CD14-positive monocyte (primary cell): ENCODE results near the gene ZNF385D. TPM values are rescaled to one million over a fixed set of nuclear protein-coding genes. Genes with fewer than 3 reads are reported as not detected.

Experiments
- DNase-seq, 3 donors: peaks; one replicate each; pipeline ENCODE4 v3.0.0-alpha.2; 2011 to 2022
- H2AFZ ChIP-seq: 2 replicates; pipeline ENCODE4 v1.6.0; 2012; ENCODE audit warnings: mild to moderate bottlenecking, low read depth, low read length, inconsistent platforms; ENCODE audit not compliant: insufficient read depth, poor library complexity, severe bottlenecking
- H3K27ac ChIP-seq, 2 donors: 1 replicate in 1 of 2; 2 replicates in 1 of 2; pipeline ENCODE4 v1.5.1; 2012 to 2013; ENCODE audit warnings: low read length in 2 of 2, control low read depth in 1 of 2, inconsistent platforms in 1 of 2, low read depth in 1 of 2, mild to moderate bottlenecking in 1 of 2
- H3K27me3 ChIP-seq, 2 donors: one replicate each; pipeline versions ENCODE4 v1.6.0 to v1.6.1; 2011 to 2013; ENCODE audit warnings: low read length in 2 of 2; ENCODE audit not compliant: control insufficient read depth in 2 of 2, insufficient read depth in 2 of 2
- H3K36me3 ChIP-seq, 2 donors: replicated peaks in 1 of 2; 1 replicate in 1 of 2; 2 replicates in 1 of 2; pipeline versions ENCODE4 v1.5.1 to v1.6.1; 2012 to 2013; ENCODE audit warnings: low read length in 2 of 2, control low read depth in 1 of 2, inconsistent platforms in 1 of 2, mild to moderate bottlenecking in 1 of 2; ENCODE audit not compliant: insufficient read depth in 2 of 2, control insufficient read depth in 1 of 2
- H3K4me1 ChIP-seq, 2 donors: 1 replicate in 1 of 2; 2 replicates in 1 of 2; pipeline versions ENCODE4 v1.5.1 to v1.6.1; 2012 to 2013; ENCODE audit warnings: low read length in 2 of 2, control low read depth in 1 of 2, inconsistent platforms in 1 of 2, mild to moderate bottlenecking in 1 of 2, moderate library complexity in 1 of 2; ENCODE audit not compliant: insufficient read depth in 2 of 2, control insufficient read depth in 1 of 2
- H3K4me2 ChIP-seq: replicated peaks from 2 replicates; pipeline ENCODE3; 2012; ENCODE audit warnings: low read length, moderate library complexity, mild to moderate bottlenecking; ENCODE audit not compliant: poor library complexity, severe bottlenecking; ENCODE audit errors: extremely low read depth
- H3K4me3 ChIP-seq, 3 experiments: fragments of 200-600 bp in 1 of 3; sonication (generic) in 1 of 3; replicated peaks in 1 of 3; 1 replicate in 2 of 3; 2 replicates in 1 of 3; pipeline ENCODE4 v1.5.1; 2011 to 2013; ENCODE audit warnings: low read length in 3 of 3, mild to moderate bottlenecking in 3 of 3, control low read depth in 2 of 3, low read depth in 2 of 3, inconsistent platforms in 1 of 3, moderate library complexity in 1 of 3
- H3K79me2 ChIP-seq: 2 replicates; pipeline ENCODE4 v1.6.0; 2012; ENCODE audit warnings: mild to moderate bottlenecking, control low read depth, inconsistent platforms, low read length, moderate library complexity; ENCODE audit not compliant: insufficient read depth
- H3K9ac ChIP-seq: 2 replicates; pipeline ENCODE4 v1.6.0; 2017; ENCODE audit warnings: low read length, mild to moderate bottlenecking; ENCODE audit not compliant: insufficient read depth, poor library complexity, severe bottlenecking
- H3K9me3 ChIP-seq, 2 donors: replicated peaks in 1 of 2; 1 replicate in 1 of 2; 2 replicates in 1 of 2; pipeline versions ENCODE4 v1.5.1 to v1.6.1; 2012 to 2013; ENCODE audit warnings: low read length in 2 of 2, control low read depth in 1 of 2; ENCODE audit not compliant: control insufficient read depth in 1 of 2, insufficient read depth in 1 of 2
- H4K20me1 ChIP-seq: 2 replicates; pipeline ENCODE4 v1.6.0; 2012; ENCODE audit warnings: mild to moderate bottlenecking, low read length, control low read depth, moderate library complexity; ENCODE audit not compliant: insufficient read depth
- H3K27ac Mint-ChIP-seq, 7 donors: one replicate each; pipeline ENCODE4 v1.8.0; 2020; ENCODE audit warnings: mild to moderate bottlenecking in 7 of 7, mixed read lengths in 7 of 7, moderate library complexity in 6 of 7, inconsistent platforms in 2 of 7
- H3K27me3 Mint-ChIP-seq, 3 donors: one replicate each; pipeline ENCODE4 v1.8.0; 2021 to 2022; ENCODE audit warnings: low read depth in 3 of 3, mild to moderate bottlenecking in 3 of 3, mixed read lengths in 3 of 3, moderate library complexity in 3 of 3, inconsistent platforms in 1 of 3
- H3K36me3 Mint-ChIP-seq, 2 donors: one replicate each; pipeline ENCODE4 v1.8.0; 2020; ENCODE audit warnings: mixed read lengths in 2 of 2, inconsistent platforms in 1 of 2, mild to moderate bottlenecking in 1 of 2
- H3K4me1 Mint-ChIP-seq: one replicate; pipeline ENCODE4 v1.8.0; 2020; ENCODE audit warnings: mild to moderate bottlenecking, mixed read lengths
- H3K4me3 Mint-ChIP-seq, 2 donors: one replicate each; pipeline ENCODE4 v1.8.0; 2020; ENCODE audit warnings: mild to moderate bottlenecking in 2 of 2, mixed read lengths in 2 of 2, moderate library complexity in 1 of 2
- H3K9me3 Mint-ChIP-seq, 7 donors: one replicate each; pipeline ENCODE4 v1.8.0; 2020 to 2022; ENCODE audit warnings: mixed read lengths in 7 of 7, mild to moderate bottlenecking in 6 of 7, moderate library complexity in 6 of 7, inconsistent platforms in 2 of 7
- CTCF ChIP-seq: fragments of 200-600 bp; IDR thresholded peaks from one replicate; pipeline ENCODE4 v1.8.0; 2022; ENCODE audit warnings: antibody characterized with exemption, mild to moderate bottlenecking
- WGBS: methylation state at CpG from one replicate; pipeline ENCODE4 v1.1.5; 2013; ENCODE audit warnings: missing lambda C conversion rate; ENCODE audit not compliant: insufficient coverage; 5-methylcytosine and 5-hydroxymethylcytosine counted together
- intact Hi-C, 2 donors: fragments of 100-400 bp; cut with micrococcal nuclease; formaldehyde crosslinking; loops; one replicate each; pipeline versions ENCODE4 v1.15.0 to v1.15.1; 2023
- polyA plus RNA-seq, 3 donors: library from polyadenylated mRNA; depleted of rRNA in 1 of 3; unstranded in 2 of 3; stranded (reverse) in 1 of 3; fragments of 300-500 nt in 2 of 3; fragments of >200 nt in 1 of 3; fragmentation: Illumina TruSeq in 2 of 3; gene quantifications; 1 replicate in 2 of 3; 2 replicates in 1 of 3; pipeline ENCODE4 v1.2.3, GENCODE V29; 2012 to 2021

Gene ZNF385D
- polyA plus RNA-seq, 3 donors, result not detected

- DNase-seq, result no peak
- Mint-ChIP-seq H3K4me1 (peaks cover 10% of the 10 kb centered on the region), H3K36me3 (no peaks in the 10 kb centered on the region), H3K9me3 (peaks cover 0 to 6% (median 1%) of the 10 kb centered on the region in 7 donors), H3K27ac (no peak overlapping the region), H3K27me3 (peaks cover 0 to 3% (median 0%) of the 10 kb centered on the region in 3 donors), H3K4me3 (no peak overlapping the region)
- no peak overlapping the region for H3K9ac ChIP-seq
- no peaks in the 10 kb centered on the region for H3K36me3 ChIP-seq
- H4K20me1 ChIP-seq, result no peaks in the 10 kb centered on the region
- H3K79me2 ChIP-seq, result no peaks in the 10 kb centered on the region
- no peaks in the 10 kb centered on the region for H3K9me3 ChIP-seq
- H3K4me1 ChIP-seq, result peaks cover 4 to 11% of the 10 kb centered on the region in 2 donors
- no peak overlapping the region for H3K27ac ChIP-seq
- no peak overlapping the region for H3K4me2 ChIP-seq
- intact Hi-C loops, result no loop called here
- H2AFZ ChIP-seq, result no peak overlapping the region
- no peaks in the 10 kb centered on the region for H3K27me3 ChIP-seq
- H3K4me3 ChIP-seq, result no peak overlapping the region
- TF ChIP-seq CTCF, result no peak
- no CpG with 5 or more reads among the region's 4 CpGs for WGBS
Measured at GRCh38 chr3:21526461-21526860, 224.5 kb downstream of the ZNF385D start.

GRCh38 chr3:21524133-21524532 lies 226.9 kb downstream of the ZNF385D start:
- WGBS, result no CpG with 5 or more reads among the region's 2 CpGs
- TF ChIP-seq CTCF, result no peak

More at GRCh38 chr3:21524133-21524532, 226.9 kb downstream of the ZNF385D start:
- H3K9me3 ChIP-seq, result no peaks in the 10 kb centered on the region
- no peaks in the 10 kb centered on the region for H3K4me1 ChIP-seq
- H3K9me3 Mint-ChIP-seq, result peaks cover 0 to 6% (median 0%) of the 10 kb centered on the region in 7 donors
- H3K27ac ChIP-seq, result no peak overlapping the region
- intact Hi-C loops, result no loop called here
- H3K27ac Mint-ChIP-seq, result no peak overlapping the region
- no peak overlapping the region for H3K4me3 Mint-ChIP-seq
- H3K4me3 ChIP-seq, result no peak overlapping the region
- H3K4me1 Mint-ChIP-seq, result no peaks in the 10 kb centered on the region
- DNase-seq, result no peak
- H3K27me3 Mint-ChIP-seq, result peaks cover 0 to 1% (median 0%) of the 10 kb centered on the region in 3 donors
- no peaks in the 10 kb centered on the region for H3K79me2 ChIP-seq
- no peaks in the 10 kb centered on the region for H3K36me3 ChIP-seq
- no peak overlapping the region for H3K4me2 ChIP-seq
- no peaks in the 10 kb centered on the region for H3K27me3 ChIP-seq
- no peak overlapping the region for H2AFZ ChIP-seq
- H3K9ac ChIP-seq, result no peak overlapping the region
- no peaks in the 10 kb centered on the region for H3K36me3 Mint-ChIP-seq
- no peaks in the 10 kb centered on the region for H4K20me1 ChIP-seq
